ENCODE results near the gene ARHGAP9. TPM values are rescaled to one million over a fixed set of nuclear protein-coding genes. Genes with fewer than 3 reads are reported as not detected.

The ARHGAP9 gene
- total RNA-seq, 4 donors from 2014 or later, result 5.4 to 7.4 (median 5.9) TPM

GRCh38 chr12:57462912-57463253 lies 16.8 kb downstream of the ARHGAP9 start:
- Histone ChIP-seq H3K27ac (no peak overlapping the region), H3K4me3 (peak overlapping the region; percentile 75), H3K9me3 (no peaks in the 10 kb centered on the region), H3K27me3 (peaks cover 4% of the 10 kb centered on the region), H3K36me3 (no peaks in the 10 kb centered on the region), H3K4me1 (peaks cover 45% of the 10 kb centered on the region)
- TF ChIP-seq EP300 (IDR thresholded peaks at IDR 0.05), result no peak
- no peak for TF ChIP-seq POLR2AphosphoS5 (IDR thresholded peaks at IDR 0.05)
- TF ChIP-seq CTCF (IDR thresholded peaks at IDR 0.05), result no peak
- TF ChIP-seq POLR2A (IDR thresholded peaks at IDR 0.05), result no peak
- DNase-seq (ENCODE audit: low spot score in 2 of 2), result no peak
- WGBS, result 31% methylated on average over 5 of the region's 5 CpGs

GRCh38 chr12:57462251-57462911 lies 17.3 kb downstream of the ARHGAP9 start:
- TF ChIP-seq EP300 (IDR thresholded peaks at IDR 0.05) (no peak), CTCF (IDR thresholded peaks at IDR 0.05) (peak; percentile 90 to 94)
- Histone ChIP-seq H3K4me3 (peak overlapping the region; percentile 75), H3K36me3 (no peaks in the 10 kb centered on the region), H3K27me3 (peaks cover 4% of the 10 kb centered on the region), H3K9me3 (no peaks in the 10 kb centered on the region), H3K27ac (peak overlapping the region; percentile 70), H3K4me1 (peaks cover 45% of the 10 kb centered on the region)
- under 1% methylated on average over 27 of the region's 28 CpGs for WGBS
- DNase-seq (ENCODE audit: low spot score in 2 of 2), result peak; percentile 91 to 93

- H3K27ac ChIP-seq, result peak overlapping the region; percentile 70
- no peaks in the 10 kb centered on the region for H3K9me3 ChIP-seq
- no peak for DNase-seq (ENCODE audit: low spot score in 2 of 2)
- H3K36me3 ChIP-seq, result no peaks in the 10 kb centered on the region
- H3K4me1 ChIP-seq, result peaks cover 45% of the 10 kb centered on the region
- no peak for TF ChIP-seq CTCF (IDR thresholded peaks at IDR 0.05)
- no peak for TF ChIP-seq POLR2A (IDR thresholded peaks at IDR 0.05)
- no peak for TF ChIP-seq EP300 (IDR thresholded peaks at IDR 0.05)
- no peak for TF ChIP-seq POLR2AphosphoS5 (IDR thresholded peaks at IDR 0.05)
- 0% methylated on average over 8 of the region's 9 CpGs for WGBS
- no peaks in the 10 kb centered on the region for H3K27me3 ChIP-seq
- H3K4me3 ChIP-seq, result peak overlapping the region; percentile 75
Observed at GRCh38 chr12:57461917-57462250, 17.8 kb downstream of the ARHGAP9 start.

GRCh38 chr12:57461276-57461916 lies 18.3 kb downstream of the ARHGAP9 start:
- TF ChIP-seq POLR2AphosphoS5 (IDR thresholded peaks at IDR 0.05), result no peak
- no peak for TF ChIP-seq EP300 (IDR thresholded peaks at IDR 0.05)
- no peak for TF ChIP-seq CTCF (IDR thresholded peaks at IDR 0.05)
- TF ChIP-seq POLR2A (IDR thresholded peaks at IDR 0.05), result no peak
- Histone ChIP-seq H3K9me3 (no peaks in the 10 kb centered on the region), H3K4me1 (peaks cover 45% of the 10 kb centered on the region), H3K36me3 (no peaks in the 10 kb centered on the region), H3K27ac (peak overlapping the region; percentile 70), H3K4me3 (peak overlapping the region; percentile 75), H3K27me3 (no peaks in the 10 kb centered on the region)
- WGBS, result 3% methylated on average over 27 of the region's 32 CpGs
- peak in 1 of 2 donors; percentile 85 for DNase-seq (ENCODE audit: low spot score in 2 of 2)

GRCh38 chr12:57460841-57461275 lies 18.8 kb downstream of the ARHGAP9 start:
- peaks cover 47% of the 10 kb centered on the region for H3K4me1 ChIP-seq
- no peak for DNase-seq (ENCODE audit: low spot score in 2 of 2)
- no peaks in the 10 kb centered on the region for H3K27me3 ChIP-seq

More at GRCh38 chr12:57460841-57461275, 18.8 kb downstream of the ARHGAP9 start:
- H3K9me3 ChIP-seq, result no peaks in the 10 kb centered on the region
- peak overlapping the region; percentile 2 for H3K27ac ChIP-seq
- H3K4me3 ChIP-seq, result peak overlapping the region; percentile 75
- TF ChIP-seq CTCF (IDR thresholded peaks at IDR 0.05) (no peak), EP300 (IDR thresholded peaks at IDR 0.05) (no peak), POLR2AphosphoS5 (IDR thresholded peaks at IDR 0.05) (no peak), POLR2A (IDR thresholded peaks at IDR 0.05) (no peak)
- WGBS, result 5% methylated on average over 10 of the region's 19 CpGs
- H3K36me3 ChIP-seq, result no peaks in the 10 kb centered on the region

All from suprapubic skin (tissue), 4 donors.